ENCODE results near the gene N4BP2.
"Not testable (repeated sequence)": the region's sequence is repeated elsewhere in the genome, so short reads cannot be mapped to it uniquely, and the experiment has no call there.

The N4BP2 gene

DNA sequence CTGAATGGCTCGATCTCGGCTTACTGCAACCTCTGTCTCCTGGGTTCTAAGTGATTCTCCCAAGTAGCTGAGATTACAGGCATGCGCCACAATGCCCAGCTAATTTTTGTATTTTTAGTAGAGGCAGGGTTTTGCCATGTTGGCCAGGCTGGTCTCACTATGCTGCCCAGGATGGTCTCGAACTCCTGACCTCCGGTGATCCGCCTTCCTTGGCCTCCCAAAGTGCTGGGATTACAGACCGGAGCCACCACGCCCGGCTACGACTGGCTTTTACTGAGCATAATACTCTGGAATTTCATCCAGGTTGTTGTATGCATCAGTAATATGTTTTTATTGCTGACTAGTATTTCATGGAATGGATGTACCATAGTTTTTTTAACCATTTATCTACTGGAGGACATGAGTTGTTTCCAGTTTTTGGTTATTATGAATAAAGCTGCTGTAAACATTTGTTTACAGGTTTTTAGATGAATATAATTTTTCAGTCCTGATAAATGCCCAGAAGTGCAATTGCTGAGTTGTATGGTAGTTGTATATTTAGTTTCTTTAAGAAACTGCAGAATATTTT lies 31.2 kb downstream of the N4BP2 start:
- DNase-seq (ENCODE audit: low spot score) = no peak

GRCh38 chr4:40093400-40093799 lies 36.8 kb downstream of the N4BP2 start:
- not testable (repeated sequence) for DNase-seq (ENCODE audit: low spot score)

DNA sequence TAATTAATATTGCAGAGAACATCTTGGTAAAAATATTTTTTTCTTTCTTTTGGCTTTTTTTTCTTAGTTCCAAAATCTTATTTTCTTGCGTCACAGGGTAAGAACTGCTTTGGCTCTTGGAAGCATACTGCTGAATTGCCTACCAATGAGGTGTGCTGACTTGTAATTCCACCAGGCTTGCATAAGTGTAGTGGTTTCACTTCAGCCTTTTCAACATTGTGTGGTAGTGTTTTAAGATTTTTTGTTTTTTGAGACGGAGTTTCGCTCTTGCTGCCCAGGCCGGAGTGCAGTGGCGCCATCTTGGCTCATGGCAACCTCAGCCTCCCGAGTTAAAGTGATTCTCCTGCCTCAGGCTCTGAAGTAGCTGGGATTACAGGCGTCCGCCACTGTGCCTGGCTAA lies 42.4 kb downstream of the N4BP2 start:
- DNase-seq (ENCODE audit: low spot score) = no peak

DNA sequence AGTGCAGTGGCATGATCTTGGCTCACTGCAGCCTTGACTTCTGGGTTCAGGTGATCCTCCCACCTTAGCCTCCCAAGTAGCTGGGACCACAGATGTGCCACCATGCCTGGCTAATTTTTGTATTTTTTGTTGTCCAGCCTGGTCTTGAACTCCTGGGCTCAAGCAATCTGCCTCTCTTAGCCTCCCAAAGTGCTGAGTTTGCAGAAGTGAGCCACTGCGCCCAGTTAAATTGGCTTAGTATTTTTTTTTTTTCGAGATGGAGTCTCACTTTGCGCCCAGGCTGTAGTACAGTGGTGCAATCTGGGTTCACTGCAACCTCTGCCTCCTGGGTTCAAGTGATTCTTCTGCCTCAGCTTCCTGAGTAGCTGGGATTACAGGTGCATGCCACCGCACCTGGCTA lies 50.5 kb downstream of the N4BP2 start:
- DNase-seq (ENCODE audit: low spot score) = not testable (repeated sequence)

DNA sequence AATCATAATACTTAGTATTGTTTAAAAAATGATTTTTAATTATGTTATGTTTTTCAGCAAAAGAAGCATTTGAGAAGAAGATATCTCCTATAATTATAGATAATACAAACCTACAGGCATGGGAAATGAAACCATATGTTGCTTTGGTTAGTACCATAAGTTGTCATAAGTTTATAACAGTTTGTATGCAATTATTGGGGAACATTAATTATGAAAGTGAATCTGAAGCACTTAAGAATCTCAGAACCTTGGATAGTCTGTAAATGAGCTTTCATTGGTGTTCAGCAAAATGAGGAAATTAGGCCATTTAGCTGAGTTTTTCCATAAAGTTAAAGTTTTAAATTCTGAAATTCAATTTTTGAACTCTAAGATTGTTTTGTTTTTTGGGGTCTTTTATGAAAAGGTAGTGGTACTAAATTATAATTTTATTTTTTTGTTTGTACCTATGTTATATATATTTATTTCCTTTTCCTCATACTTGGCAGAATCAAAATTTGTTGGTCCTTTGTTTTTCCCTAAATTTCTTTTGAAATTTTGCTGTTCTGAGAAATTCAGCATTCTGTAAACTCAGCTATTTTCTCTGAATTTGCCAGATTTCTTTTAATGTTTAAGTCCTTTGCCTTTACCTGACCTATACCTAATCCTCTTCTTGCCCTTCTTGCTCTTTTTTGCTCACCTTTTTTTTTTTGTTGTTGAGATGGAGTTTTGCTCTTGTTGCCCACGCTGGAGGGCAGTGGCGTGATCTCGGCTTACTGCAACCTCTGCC lies 55.6 kb downstream of the N4BP2 start:
- no peak for DNase-seq (ENCODE audit: low spot score)

GRCh38 chr4:40114206-40114605 lies 57.6 kb downstream of the N4BP2 start:
- DNase-seq (ENCODE audit: low spot score) = no peak

DNA sequence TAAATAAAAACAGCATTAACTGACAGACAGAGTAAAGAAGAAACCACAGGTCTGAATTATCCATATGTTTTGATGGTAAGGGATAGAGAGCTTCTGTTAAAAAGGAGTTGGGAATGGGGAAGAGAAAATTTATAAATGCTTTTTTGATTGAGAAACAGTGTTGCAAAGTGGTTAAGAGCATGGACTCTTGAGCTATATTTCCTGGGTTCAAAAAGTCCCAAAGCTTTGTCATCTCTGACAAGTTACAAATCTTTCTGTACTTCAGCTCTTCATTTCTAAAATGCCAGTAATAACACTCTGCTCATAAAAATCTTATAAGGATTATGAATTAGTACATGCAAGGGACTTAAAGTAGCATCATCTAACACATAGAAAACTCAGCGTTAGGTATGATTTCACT lies 62.2 kb downstream of the N4BP2 start:
- no peak for DNase-seq (ENCODE audit: low spot score)

- DNase-seq (ENCODE audit: low spot score) = no peak
Observed at GRCh38 chr4:40119344-40119743, 62.7 kb downstream of the N4BP2 start.

GRCh38 chr4:40121515-40121914 lies 64.9 kb downstream of the N4BP2 start:
- DNase-seq (ENCODE audit: low spot score) = peak; percentile 13

GRCh38 chr4:40122941-40123340 lies 66.3 kb downstream of the N4BP2 start:
- DNase-seq (ENCODE audit: low spot score) = no peak

- DNase-seq (ENCODE audit: low spot score) = peak; percentile 42
Observed at GRCh38 chr4:40124690-40125089, 68.0 kb downstream of the N4BP2 start.

DNA sequence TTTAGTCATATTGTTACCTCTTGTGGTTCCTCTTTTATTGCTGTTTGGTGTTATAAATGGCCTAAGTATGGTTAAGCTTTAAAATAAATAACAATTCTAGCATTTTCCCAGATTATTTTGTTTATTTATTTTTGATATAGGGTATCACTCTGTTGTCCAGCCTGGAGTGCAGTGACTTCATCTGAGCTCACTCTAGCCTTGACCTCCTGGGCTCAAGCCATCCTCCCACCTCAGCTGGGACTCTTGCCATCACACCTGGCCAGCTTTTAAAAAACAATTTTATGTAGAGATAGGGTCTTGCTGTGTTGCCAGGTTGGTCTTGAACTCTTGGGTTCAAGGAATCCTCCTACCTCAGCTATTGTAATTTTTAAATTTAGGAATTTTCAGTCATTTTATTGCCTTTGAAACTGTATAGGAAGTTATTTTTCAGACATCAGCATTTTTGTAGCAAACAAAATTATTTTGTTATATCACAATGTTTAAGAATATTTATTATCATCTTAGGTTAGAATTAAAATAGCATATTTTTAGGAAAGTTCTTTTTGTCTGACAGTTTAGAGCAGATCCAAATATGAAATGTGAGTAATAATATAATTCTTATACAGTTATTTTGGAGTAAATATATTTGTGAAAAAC lies 73.9 kb downstream of the N4BP2 start:
- DNase-seq (ENCODE audit: low spot score) = no peak

DNA sequence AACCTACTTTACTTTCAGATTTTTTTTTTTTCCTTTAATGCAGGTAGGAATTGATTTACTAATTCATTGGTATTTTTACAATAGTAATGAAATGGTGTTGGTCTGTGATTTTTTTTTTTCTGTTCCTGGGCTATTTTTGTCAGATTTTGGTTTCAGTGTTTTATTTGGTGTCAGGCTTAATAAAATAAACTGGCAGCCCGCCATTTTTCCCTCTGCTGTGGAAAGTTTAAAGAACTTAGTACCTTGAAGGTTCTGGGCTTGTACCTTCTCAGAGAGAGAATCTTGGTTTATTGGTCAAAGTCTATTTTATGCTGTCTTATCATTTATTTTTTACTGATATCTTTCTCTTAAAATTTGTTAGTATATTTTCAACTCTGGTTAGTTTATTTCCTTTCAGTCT lies 76.2 kb downstream of the N4BP2 start:
- DNase-seq (ENCODE audit: low spot score) = no peak

DNA sequence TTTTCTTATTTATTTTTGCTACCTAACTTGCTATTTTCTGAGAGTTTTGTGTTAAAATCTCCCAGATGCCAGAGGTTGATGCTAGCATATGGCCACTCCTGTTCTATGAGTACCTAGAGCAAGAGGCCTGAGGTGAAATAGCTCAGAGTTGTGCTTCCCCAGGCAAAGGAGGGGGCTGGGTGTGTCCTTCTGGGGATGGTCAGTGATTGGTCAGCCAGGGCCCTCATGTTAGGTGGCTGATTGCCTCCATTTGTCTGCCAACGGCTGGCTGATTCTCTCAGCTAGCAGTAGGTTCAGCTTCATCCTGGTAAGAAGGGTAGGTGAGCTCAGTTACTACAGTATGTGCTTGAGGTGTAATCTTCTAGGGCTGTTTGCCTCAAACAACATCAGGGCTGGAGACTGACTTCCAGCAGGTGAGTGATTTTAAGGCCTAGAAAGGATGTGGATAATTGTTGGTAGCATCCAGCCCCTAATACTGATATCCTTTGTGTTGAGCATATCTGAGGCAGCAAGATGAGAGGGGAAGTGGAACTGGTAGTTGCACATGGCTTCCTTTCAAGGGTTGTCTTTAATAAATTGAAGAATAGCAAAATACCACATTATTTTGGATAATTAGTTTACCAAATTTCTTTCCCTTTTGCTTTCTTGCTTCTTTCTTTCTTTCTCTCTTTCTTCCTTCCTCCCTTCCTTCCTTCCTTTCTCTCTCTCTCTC lies 77.7 kb downstream of the N4BP2 start:
- no peak for DNase-seq (ENCODE audit: low spot score)

DNA sequence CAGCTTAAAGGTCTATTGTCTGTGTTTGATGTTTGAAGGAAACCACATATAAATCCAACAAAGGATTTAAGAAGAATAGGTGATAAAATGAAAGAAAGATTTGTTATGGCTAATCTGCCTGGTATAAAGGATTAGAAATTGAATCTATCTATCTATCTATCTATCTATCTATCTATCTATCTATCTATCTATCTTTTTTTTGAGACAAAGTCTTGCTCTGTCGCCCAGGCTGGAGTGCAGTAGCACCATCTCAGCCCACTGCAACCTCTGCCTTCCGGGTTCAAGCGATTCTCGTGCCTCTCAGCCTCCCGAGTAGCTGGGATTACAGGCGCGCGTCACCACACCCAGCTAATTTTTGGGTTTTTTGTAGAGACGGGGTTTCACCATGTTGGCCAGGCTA lies 79.6 kb downstream of the N4BP2 start:
- DNase-seq (ENCODE audit: low spot score) = not testable (repeated sequence)

DNA sequence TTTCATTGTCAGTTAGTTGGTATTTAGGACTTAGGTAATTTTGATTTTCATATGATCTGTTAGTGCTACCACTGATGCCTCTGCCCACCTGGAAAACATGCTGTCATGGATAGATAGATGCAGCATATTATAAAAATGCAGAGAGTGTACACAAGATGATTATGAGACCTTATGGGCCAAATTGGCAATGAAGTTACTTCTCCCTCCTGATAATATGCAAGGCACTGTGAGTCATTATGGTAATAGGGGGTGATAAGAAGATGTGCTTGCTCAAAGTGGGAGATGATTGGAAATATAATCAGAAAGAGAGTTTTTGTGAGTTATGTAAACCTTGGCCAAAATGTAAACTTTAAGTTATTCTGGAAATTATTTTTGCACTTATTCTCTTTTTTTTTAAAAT lies 83.5 kb downstream of the N4BP2 start:
- no peak for DNase-seq (ENCODE audit: low spot score)

GRCh38 chr4:40140597-40140996 lies 83.9 kb downstream of the N4BP2 start:
- DNase-seq (ENCODE audit: low spot score) = not testable (repeated sequence)

GRCh38 chr4:40143926-40144508 lies 87.4 kb downstream of the N4BP2 start:
- DNase-seq (ENCODE audit: low spot score) = no peak

DNA sequence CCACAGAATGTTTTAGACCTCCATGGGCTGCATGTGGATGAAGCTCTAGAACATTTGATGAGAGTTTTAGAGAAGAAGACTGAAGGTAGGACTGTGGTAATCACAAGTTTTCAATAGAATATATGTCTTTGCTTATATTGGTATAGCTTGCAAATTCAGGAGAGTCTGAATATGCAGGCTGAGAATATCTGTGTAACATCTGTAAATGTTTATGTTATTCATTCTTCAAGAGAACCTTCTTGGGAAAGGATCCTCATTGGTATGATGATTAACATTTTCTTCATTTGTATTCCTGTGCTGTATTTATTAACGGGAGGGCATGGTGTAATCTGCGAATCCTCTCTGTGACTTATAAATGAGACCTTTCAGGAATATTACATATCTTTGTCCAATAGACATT lies 88.1 kb downstream of the N4BP2 start:
- DNase-seq (ENCODE audit: low spot score) = no peak

DNA sequence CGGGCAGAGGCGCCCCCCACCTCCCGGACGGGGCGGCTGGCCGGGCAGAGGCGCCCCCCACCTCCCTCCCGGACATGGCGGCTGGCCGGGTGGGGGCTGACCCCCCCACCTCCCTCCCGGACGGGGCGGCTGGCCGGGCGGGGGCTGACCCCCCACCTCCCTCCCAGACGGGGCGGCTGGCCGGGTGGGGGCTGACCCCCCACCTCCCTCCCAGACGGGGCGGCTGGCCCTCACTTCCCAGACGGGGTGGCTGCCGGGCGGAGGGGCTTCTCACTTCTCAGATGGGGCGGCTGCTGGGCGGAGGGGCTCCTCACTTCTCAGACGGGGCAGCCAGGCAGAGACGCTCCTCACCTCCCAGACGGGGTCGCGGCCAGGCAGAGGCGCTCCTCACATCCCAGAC lies 90.8 kb downstream of the N4BP2 start:
- DNase-seq (ENCODE audit: low spot score) = not testable (repeated sequence)

DNA sequence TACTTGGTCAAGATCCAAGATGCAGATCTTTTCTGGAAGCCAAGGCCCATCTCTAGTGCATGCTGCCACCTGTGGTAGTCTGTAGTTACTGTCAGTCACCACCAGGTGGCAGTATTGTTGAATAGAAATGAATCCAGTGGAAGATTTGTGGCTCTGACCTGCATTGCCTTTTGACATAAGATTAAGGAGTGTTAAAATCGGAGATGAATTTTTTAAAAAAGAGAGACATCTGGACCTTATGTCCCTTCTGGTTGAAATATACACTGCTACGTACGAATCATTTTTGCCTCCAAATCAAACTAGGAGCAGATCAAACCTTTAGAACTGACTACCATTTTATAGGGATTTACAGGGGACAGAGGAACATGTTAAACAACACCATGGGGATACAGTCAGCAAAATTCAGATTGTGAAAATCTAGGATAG lies 93.3 kb downstream of the N4BP2 start:
- DNase-seq (ENCODE audit: low spot score) = peak; percentile 84

DNA sequence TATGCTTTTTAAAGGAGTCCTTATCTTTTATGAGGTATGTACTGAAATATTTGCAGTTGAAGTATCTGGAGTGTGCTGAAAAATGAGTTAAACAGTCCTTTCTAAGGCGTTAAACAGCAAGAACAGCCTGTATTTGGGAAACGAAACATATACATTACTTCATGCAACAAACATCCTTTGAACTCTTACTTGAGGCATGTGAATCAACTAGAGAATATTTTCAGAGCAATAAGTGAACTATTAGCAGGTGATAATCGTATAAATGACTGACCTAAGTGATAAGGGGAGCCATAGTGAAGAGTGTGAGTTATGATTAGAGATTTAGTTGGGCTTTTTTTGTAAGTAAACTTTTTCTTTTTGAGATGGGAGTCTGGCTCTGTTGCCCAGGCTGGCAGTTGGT lies 94.3 kb downstream of the N4BP2 start:
- DNase-seq (ENCODE audit: low spot score) = no peak

All from CD4-positive, alpha-beta T cell treated with Interleukin-6 at 100 ng/mL for 8 hours (primary cell).